CD4-positive, alpha-beta T cell (primary cell): ENCODE data around the gene CCNL1. TPM values are rescaled to one million over a fixed set of nuclear protein-coding genes. Genes with fewer than 3 reads are reported as not detected.

Experiments used
- ATAC-seq: fragments of 200-7000 bp; cut with Tn5 transposase; one replicate; pipeline ENCODE4 v1.10.0; 2022; ENCODE audit warnings: mild to moderate bottlenecking; ENCODE audit not compliant: poor library complexity
- CTCF ChIA-PET: fragments of 350-600 bp; sonication (Branson Sonifier 250); formaldehyde crosslinking; loops from one replicate; lab custom pipeline; 2021; ENCODE audit warnings: antibody characterized with exemption, inconsistent platforms; lab: Charles Lee
- POLR2A ChIA-PET: fragments of 350-600 bp; sonication (Branson Sonifier 250); formaldehyde crosslinking; loops from one replicate; lab custom pipeline; 2021; ENCODE audit warnings: antibody characterized with exemption, inconsistent platforms; lab: Charles Lee
- DNase-seq, 14 experiments: peaks; one replicate each; pipeline ENCODE4 v3.0.0-alpha.2; 2013 to 2020; ENCODE audit warnings: mixed read lengths in 2 of 14
- H3K27ac ChIP-seq, 2 donors: one replicate each; pipeline versions ENCODE4 v1.5.1 to v1.7.0; 2013; ENCODE audit warnings: low read length in 2 of 2, low read depth in 1 of 2, mild to moderate bottlenecking in 1 of 2
- H3K27me3 ChIP-seq, 2 experiments: 1 replicate in 1 of 2; 2 replicates in 1 of 2; pipeline versions ENCODE4 v1.6.1 to v1.7.0; 2013; ENCODE audit warnings: low read length in 2 of 2, control low read depth in 1 of 2, mild to moderate bottlenecking in 1 of 2, moderate library complexity in 1 of 2; ENCODE audit not compliant: insufficient read depth in 2 of 2, control insufficient read depth in 1 of 2
- H3K36me3 ChIP-seq: one replicate; pipeline ENCODE4 v1.6.1; 2013; ENCODE audit warnings: low read length, control low read depth; ENCODE audit not compliant: insufficient read depth
- H3K4me1 ChIP-seq: one replicate; pipeline ENCODE4 v1.6.1; 2013; ENCODE audit warnings: low read length, control low read depth; ENCODE audit not compliant: insufficient read depth
- H3K4me3 ChIP-seq: one replicate; pipeline ENCODE4 v1.5.1; 2013; ENCODE audit warnings: mild to moderate bottlenecking, low read length, moderate library complexity
- H3K9me3 ChIP-seq, 2 experiments: 1 replicate in 1 of 2; 2 replicates in 1 of 2; pipeline versions ENCODE4 v1.6.1 to v1.7.0; 2013; ENCODE audit warnings: low read length in 2 of 2, mild to moderate bottlenecking in 2 of 2, control low read depth in 1 of 2, moderate library complexity in 1 of 2; ENCODE audit not compliant: control insufficient read depth in 1 of 2, insufficient read depth in 1 of 2
- H3K27ac Mint-ChIP-seq: one replicate; pipeline ENCODE4 v1.8.0; 2020; ENCODE audit warnings: mixed read lengths
- H3K27me3 Mint-ChIP-seq: one replicate; pipeline ENCODE4 v1.8.0; 2021; ENCODE audit warnings: mixed read lengths
- H3K36me3 Mint-ChIP-seq: one replicate; pipeline ENCODE4 v1.8.0; 2021; ENCODE audit warnings: low read depth, mixed read lengths
- H3K4me1 Mint-ChIP-seq: one replicate; pipeline ENCODE4 v1.8.0; 2021; ENCODE audit warnings: low read depth, mixed read lengths
- H3K4me3 Mint-ChIP-seq: one replicate; pipeline ENCODE4 v1.8.0; 2020; ENCODE audit warnings: mild to moderate bottlenecking, mixed read lengths
- H3K9me3 Mint-ChIP-seq: one replicate; pipeline ENCODE4 v1.8.0; 2020; ENCODE audit warnings: mixed read lengths
- CTCF ChIP-seq: fragments of 200-600 bp; IDR thresholded peaks from one replicate; pipeline ENCODE4 v1.8.0; 2022; ENCODE audit warnings: antibody characterized with exemption, mild to moderate bottlenecking
- intact Hi-C, 2 experiments: fragments of 100-400 bp; cut with DNase I in 1 of 2; cut with micrococcal nuclease in 1 of 2; formaldehyde crosslinking; loops; one replicate each; pipeline versions ENCODE4 v1.15.1 to v1.9.0; 2023 to 2025; cut with DNase I, micrococcal nuclease
- total RNA-seq, 174 experiments: library from RNA in 2 of 174; stranded (reverse) in 2 of 174; gene quantifications; one replicate each; pipeline ENCODE4 v1.2.3 and lab custom pipeline; 2021 to 2026

Gene CCNL1
- total RNA-seq, 2 experiments from 2014 or later: 1,350 to 1,388 TPM

- intact Hi-C loops: no loop called here
- Histone ChIP-seq H3K27me3 (no peaks in the 10 kb centered on the region), H3K9me3 (peaks cover 0 to 7% of the 10 kb centered on the region in 2 experiments), H3K4me1 (peaks cover 10% of the 10 kb centered on the region), H3K36me3 (no peaks in the 10 kb centered on the region), H3K27ac (no peak overlapping the region), H3K4me3 (no peak overlapping the region)
- Mint-ChIP-seq H3K4me1 (peaks cover 6% of the 10 kb centered on the region), H3K4me3 (no peak overlapping the region), H3K27ac (no peak overlapping the region), H3K27me3 (no peaks in the 10 kb centered on the region), H3K9me3 (no peaks in the 10 kb centered on the region), H3K36me3 (no peaks in the 10 kb centered on the region)
- POLR2A ChIA-PET: interaction anchor here (0.8 kb wide), 1 partner anchor 28 kb away, joined by 3 read pairs; no protein-coding TSS in a partner anchor
- no peak for TF ChIP-seq CTCF
- DNase-seq (no peak), ATAC-seq (no peak)
- CTCF ChIA-PET: interaction anchor here (1.2 kb wide), 1 partner anchor 15 kb away, joined by 3 read pairs; no protein-coding TSS in a partner anchor
These were observed 38.4 kb downstream of the CCNL1 start for GRCh38 chr3:157121522-157121921.

GRCh38 chr3:157120071-157120892 is 39.7 kb downstream of the CCNL1 start:
- ChIA-PET CTCF (no interaction called here), POLR2A (no interaction called here)
- no peaks in the 10 kb centered on the region for H3K27me3 Mint-ChIP-seq
- no peak for TF ChIP-seq CTCF
- no peaks in the 10 kb centered on the region for H3K36me3 Mint-ChIP-seq
- H3K27me3 ChIP-seq: no peaks in the 10 kb centered on the region
- H3K9me3 ChIP-seq: peaks cover 0 to 7% of the 10 kb centered on the region in 2 experiments
- H3K4me1 Mint-ChIP-seq: peaks cover 6% of the 10 kb centered on the region
- intact Hi-C loops: no loop called here
- H3K27ac ChIP-seq: no peak overlapping the region
- H3K4me1 ChIP-seq: peaks cover 10% of the 10 kb centered on the region
- ATAC-seq (no peak), DNase-seq (no peak)
- no peak overlapping the region for H3K4me3 ChIP-seq
- no peaks in the 10 kb centered on the region for H3K9me3 Mint-ChIP-seq
- H3K27ac Mint-ChIP-seq: no peak overlapping the region
- H3K4me3 Mint-ChIP-seq: no peak overlapping the region
- no peaks in the 10 kb centered on the region for H3K36me3 ChIP-seq

- Histone ChIP-seq H3K4me1 (peaks cover 10% of the 10 kb centered on the region), H3K9me3 (peaks cover 0 to 7% of the 10 kb centered on the region in 2 experiments), H3K4me3 (no peak overlapping the region), H3K27me3 (no peaks in the 10 kb centered on the region), H3K27ac (no peak overlapping the region), H3K36me3 (no peaks in the 10 kb centered on the region)
- Mint-ChIP-seq H3K27ac (no peak overlapping the region), H3K27me3 (no peaks in the 10 kb centered on the region), H3K4me3 (no peak overlapping the region), H3K36me3 (no peaks in the 10 kb centered on the region), H3K9me3 (no peaks in the 10 kb centered on the region), H3K4me1 (peaks cover 6% of the 10 kb centered on the region)
- peak in 4 of 14 experiments; percentile 22 to 73 (median 62) for DNase-seq
- ChIA-PET CTCF (no interaction called here), POLR2A (interaction anchor here (1.6 kb wide), 1 partner anchor 18 kb away, joined by 3 read pairs; no protein-coding TSS in a partner anchor)
- intact Hi-C loops: no loop called here
- ATAC-seq: no peak
- TF ChIP-seq CTCF: no peak
These were observed 40.5 kb downstream of the CCNL1 start for GRCh38 chr3:157119369-157119951.
